ENCODE results near the gene EPHA5.

The EPHA5 gene

DNA sequence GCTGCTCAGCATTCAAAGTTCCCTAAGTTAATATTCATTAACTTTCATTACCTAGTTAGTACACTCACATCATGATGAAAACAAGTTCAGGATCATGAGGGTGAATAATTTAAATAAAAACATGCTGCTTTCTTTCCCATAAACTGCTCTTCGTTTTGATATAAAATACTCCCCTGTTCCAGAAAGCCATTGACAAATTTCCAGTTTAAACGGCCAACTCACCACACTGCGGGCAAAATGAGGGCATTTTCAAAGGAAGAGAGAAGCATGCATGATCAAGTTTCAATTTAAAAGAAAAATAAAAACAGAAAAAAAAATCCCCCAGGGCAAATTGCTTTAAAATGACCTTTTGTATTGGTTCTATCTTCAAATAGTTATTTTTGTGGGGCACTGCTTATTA, 69.6 kb downstream of the EPHA5 start:
- Histone ChIP-seq H2AK5ac (ENCODE audit: low read length, severe bottlenecking) (no peak overlapping the region), H2BK5ac (ENCODE audit: low read depth, low read length, poor library complexity, severe bottlenecking) (no peak overlapping the region), H2BK12ac (ENCODE audit: low read length in 2 of 2) (no peak overlapping the region), H3K4me1 (ENCODE audit: control insufficient read depth, insufficient read depth, low read depth, low read length) (no peaks in the 10 kb centered on the region), H3K23ac (ENCODE audit: low read length in 2 of 2) (no peak overlapping the region), H3K14ac (ENCODE audit: low read length in 2 of 2) (no peak overlapping the region), H3K4ac (ENCODE audit: low read depth in 1 of 2, low read length in 2 of 2) (no peak overlapping the region), H4K91ac (ENCODE audit: low read length) (no peak overlapping the region), H2BK120ac (ENCODE audit: low read depth, low read length) (no peak overlapping the region), H3K36me3 (ENCODE audit: control insufficient read depth in 1 of 2, insufficient read depth in 2 of 2, low read depth in 1 of 2, low read length in 2 of 2) (no peaks in the 10 kb centered on the region), H3K27ac (ENCODE audit: low read length, poor library complexity, severe bottlenecking) (no peak overlapping the region), H4K8ac (ENCODE audit: low read length) (no peak overlapping the region), H3K4me2 (ENCODE audit: low read length, poor library complexity, severe bottlenecking) (no peak overlapping the region), H3K4me3 (ENCODE audit: insufficient read depth in 1 of 2, low read depth in 1 of 2, low read length in 2 of 2) (no peak overlapping the region), H3K18ac (ENCODE audit: low read depth in 1 of 2, low read length in 2 of 2) (no peak overlapping the region), H2BK15ac (ENCODE audit: low read depth, poor library complexity, severe bottlenecking) (no peak overlapping the region), H3K27me3 (ENCODE audit: control insufficient read depth in 1 of 2, insufficient read depth in 1 of 2, low read length in 2 of 2) (peaks cover 0 to 4% of the 10 kb centered on the region in 2 experiments), H3K9ac (ENCODE audit: low read length) (no peak overlapping the region), H3K79me1 (replicated peaks; ENCODE audit: low read length, poor library complexity, severe bottlenecking) (no peaks in the 10 kb centered on the region), H2AFZ (ENCODE audit: low read depth, low read length) (no peak overlapping the region), H3K9me3 (ENCODE audit: control insufficient read depth, low read length) (no peaks in the 10 kb centered on the region)
- no peak for DNase-seq
- 100% methylated on average over 1 of the region's 3 CpGs for WGBS

DNA sequence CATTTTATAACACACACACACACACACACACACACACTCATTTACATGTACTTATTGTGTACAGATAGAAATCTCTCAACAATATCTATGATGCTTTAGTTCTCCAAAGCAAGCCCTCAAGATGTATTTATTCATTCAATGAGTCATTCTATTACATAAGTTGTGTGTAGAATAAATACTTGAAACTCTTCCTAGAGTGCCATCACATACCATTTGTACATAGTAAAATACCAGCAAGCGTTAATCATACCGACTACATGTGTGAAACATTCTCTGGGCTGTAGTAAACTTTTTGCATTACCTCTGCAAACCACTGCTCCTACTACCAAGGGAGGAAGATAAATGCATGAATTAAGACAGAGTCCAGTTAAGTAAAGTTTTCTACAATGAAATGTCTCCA, 70.9 kb downstream of the EPHA5 start:
- H3K36me3 ChIP-seq (ENCODE audit: control insufficient read depth in 1 of 2, insufficient read depth in 2 of 2, low read depth in 1 of 2, low read length in 2 of 2), result no peaks in the 10 kb centered on the region
- no peak overlapping the region for H4K91ac ChIP-seq (ENCODE audit: low read length)
- H3K4me3 ChIP-seq (ENCODE audit: insufficient read depth in 1 of 2, low read depth in 1 of 2, low read length in 2 of 2), result no peak overlapping the region
- H3K4me2 ChIP-seq (ENCODE audit: low read length, poor library complexity, severe bottlenecking), result no peak overlapping the region
- no peak overlapping the region for H2AFZ ChIP-seq (ENCODE audit: low read depth, low read length)
- DNase-seq, result no peak
- H2BK120ac ChIP-seq (ENCODE audit: low read depth, low read length), result no peak overlapping the region
- H3K23ac ChIP-seq (ENCODE audit: low read length in 2 of 2), result no peak overlapping the region
- H3K27me3 ChIP-seq (ENCODE audit: control insufficient read depth in 1 of 2, insufficient read depth in 1 of 2, low read length in 2 of 2), result no peaks in the 10 kb centered on the region
- H3K9me3 ChIP-seq (ENCODE audit: control insufficient read depth, low read length), result no peaks in the 10 kb centered on the region
- no peak overlapping the region for H2AK5ac ChIP-seq (ENCODE audit: low read length, severe bottlenecking)
- H2BK15ac ChIP-seq (ENCODE audit: low read depth, poor library complexity, severe bottlenecking), result no peak overlapping the region
- H3K4me1 ChIP-seq (ENCODE audit: control insufficient read depth, insufficient read depth, low read depth, low read length), result no peaks in the 10 kb centered on the region
- H3K79me1 ChIP-seq (replicated peaks; ENCODE audit: low read length, poor library complexity, severe bottlenecking), result no peaks in the 10 kb centered on the region
- H3K4ac ChIP-seq (ENCODE audit: low read depth in 1 of 2, low read length in 2 of 2), result no peak overlapping the region
- no peak overlapping the region for H3K9ac ChIP-seq (ENCODE audit: low read length)
- H3K27ac ChIP-seq (ENCODE audit: low read length, poor library complexity, severe bottlenecking), result no peak overlapping the region
- H2BK12ac ChIP-seq (ENCODE audit: low read length in 2 of 2), result no peak overlapping the region
- no peak overlapping the region for H3K18ac ChIP-seq (ENCODE audit: low read depth in 1 of 2, low read length in 2 of 2)
- H4K8ac ChIP-seq (ENCODE audit: low read length), result no peak overlapping the region
- 77% methylated on average over 2 of the region's 2 CpGs for WGBS
- no peak overlapping the region for H3K14ac ChIP-seq (ENCODE audit: low read length in 2 of 2)
- no peak overlapping the region for H2BK5ac ChIP-seq (ENCODE audit: low read depth, low read length, poor library complexity, severe bottlenecking)

DNA sequence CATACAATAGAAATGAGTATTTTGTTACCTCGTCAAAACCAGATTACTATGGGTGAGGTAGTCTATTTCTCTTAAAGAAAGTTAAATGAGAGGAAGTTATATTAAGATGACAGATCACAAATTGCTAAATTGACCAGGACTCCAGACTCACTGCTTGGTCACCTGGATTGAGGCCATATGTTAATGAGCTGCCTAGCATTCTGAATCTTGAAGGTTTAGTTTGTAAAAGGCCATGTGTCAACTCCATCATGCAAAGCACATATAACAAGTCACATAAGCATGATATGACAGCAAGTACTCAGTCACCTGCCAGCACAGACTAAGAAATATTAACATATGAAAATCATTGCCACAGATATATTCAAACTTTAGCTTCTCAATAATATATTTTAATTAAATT, 72.6 kb downstream of the EPHA5 start:
- no peak for DNase-seq
- Histone ChIP-seq H3K4me2 (ENCODE audit: low read length, poor library complexity, severe bottlenecking) (no peak overlapping the region), H3K9ac (ENCODE audit: low read length) (no peak overlapping the region), H3K23ac (ENCODE audit: low read length in 2 of 2) (no peak overlapping the region), H3K4ac (ENCODE audit: low read depth in 1 of 2, low read length in 2 of 2) (no peak overlapping the region), H2BK12ac (ENCODE audit: low read length in 2 of 2) (no peak overlapping the region), H3K14ac (ENCODE audit: low read length in 2 of 2) (no peak overlapping the region), H2AFZ (ENCODE audit: low read depth, low read length) (no peak overlapping the region), H3K18ac (ENCODE audit: low read depth in 1 of 2, low read length in 2 of 2) (no peak overlapping the region), H3K4me3 (ENCODE audit: insufficient read depth in 1 of 2, low read depth in 1 of 2, low read length in 2 of 2) (no peak overlapping the region), H3K4me1 (ENCODE audit: control insufficient read depth, insufficient read depth, low read depth, low read length) (no peaks in the 10 kb centered on the region), H3K9me3 (ENCODE audit: control insufficient read depth, low read length) (no peaks in the 10 kb centered on the region), H2BK15ac (ENCODE audit: low read depth, poor library complexity, severe bottlenecking) (no peak overlapping the region), H3K36me3 (ENCODE audit: control insufficient read depth in 1 of 2, insufficient read depth in 2 of 2, low read depth in 1 of 2, low read length in 2 of 2) (no peaks in the 10 kb centered on the region), H3K27me3 (ENCODE audit: control insufficient read depth in 1 of 2, insufficient read depth in 1 of 2, low read length in 2 of 2) (no peaks in the 10 kb centered on the region), H2AK5ac (ENCODE audit: low read length, severe bottlenecking) (no peak overlapping the region), H3K27ac (ENCODE audit: low read length, poor library complexity, severe bottlenecking) (no peak overlapping the region), H3K79me1 (replicated peaks; ENCODE audit: low read length, poor library complexity, severe bottlenecking) (no peaks in the 10 kb centered on the region), H2BK5ac (ENCODE audit: low read depth, low read length, poor library complexity, severe bottlenecking) (no peak overlapping the region), H4K8ac (ENCODE audit: low read length) (no peak overlapping the region), H4K91ac (ENCODE audit: low read length) (no peak overlapping the region), H2BK120ac (ENCODE audit: low read depth, low read length) (no peak overlapping the region)
- WGBS, result 100% methylated on average over 1 of the region's 1 CpG

DNA sequence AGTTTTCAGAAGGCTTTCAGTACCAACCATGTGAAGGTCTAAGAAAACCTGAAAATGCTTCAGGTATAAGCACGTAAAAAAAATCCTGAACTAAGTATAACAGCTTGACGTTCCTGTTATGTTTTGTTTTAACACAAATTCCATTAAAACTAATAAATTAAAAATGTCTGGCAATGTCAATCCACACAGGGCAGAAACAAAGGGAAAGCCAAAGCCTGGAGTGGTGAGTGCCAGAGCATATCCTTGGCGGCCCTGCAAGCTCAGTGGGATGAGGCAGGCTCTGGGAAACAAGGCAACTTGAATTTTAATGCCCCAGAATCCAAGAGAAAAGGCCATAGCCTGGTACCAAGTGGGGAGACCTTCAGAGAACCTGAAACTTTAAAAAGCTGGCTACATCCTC, 78.2 kb downstream of the EPHA5 start:
- Histone ChIP-seq H3K4ac (ENCODE audit: low read depth in 1 of 2, low read length in 2 of 2) (no peak overlapping the region), H2BK5ac (ENCODE audit: low read depth, low read length, poor library complexity, severe bottlenecking) (no peak overlapping the region), H3K9me3 (ENCODE audit: control insufficient read depth, low read length) (no peaks in the 10 kb centered on the region), H4K8ac (ENCODE audit: low read length) (no peak overlapping the region), H3K14ac (ENCODE audit: low read length in 2 of 2) (no peak overlapping the region), H3K4me2 (ENCODE audit: low read length, poor library complexity, severe bottlenecking) (no peak overlapping the region), H2AFZ (ENCODE audit: low read depth, low read length) (no peak overlapping the region), H3K27me3 (ENCODE audit: control insufficient read depth in 1 of 2, insufficient read depth in 1 of 2, low read length in 2 of 2) (no peaks in the 10 kb centered on the region), H3K4me3 (ENCODE audit: insufficient read depth in 1 of 2, low read depth in 1 of 2, low read length in 2 of 2) (no peak overlapping the region), H2BK120ac (ENCODE audit: low read depth, low read length) (no peak overlapping the region), H3K18ac (ENCODE audit: low read depth in 1 of 2, low read length in 2 of 2) (no peak overlapping the region), H3K4me1 (ENCODE audit: control insufficient read depth, insufficient read depth, low read depth, low read length) (no peaks in the 10 kb centered on the region), H3K36me3 (ENCODE audit: control insufficient read depth in 1 of 2, insufficient read depth in 2 of 2, low read depth in 1 of 2, low read length in 2 of 2) (no peaks in the 10 kb centered on the region), H4K91ac (ENCODE audit: low read length) (no peak overlapping the region), H3K27ac (ENCODE audit: low read length, poor library complexity, severe bottlenecking) (no peak overlapping the region), H3K23ac (ENCODE audit: low read length in 2 of 2) (no peak overlapping the region), H2BK15ac (ENCODE audit: low read depth, poor library complexity, severe bottlenecking) (no peak overlapping the region), H3K9ac (ENCODE audit: low read length) (no peak overlapping the region), H3K79me1 (replicated peaks; ENCODE audit: low read length, poor library complexity, severe bottlenecking) (no peaks in the 10 kb centered on the region), H2BK12ac (ENCODE audit: low read length in 2 of 2) (no peak overlapping the region), H2AK5ac (ENCODE audit: low read length, severe bottlenecking) (no peak overlapping the region)
- 65% methylated on average over 2 of the region's 3 CpGs for WGBS
- no peak for DNase-seq

All from mesenchymal stem cell (in vitro differentiated cells and primary cell).